ENCODE results near the gene AOPEP.
A peak's percentile ranks its signal among the peaks of the same experiment; 100 is the strongest.

The AOPEP gene

GRCh38 chr9:95130484-95130883, 404.0 kb downstream of the AOPEP start:
- DNase-seq, result no peak

GRCh38 chr9:95131023-95131943, 404.8 kb downstream of the AOPEP start:
- peak; percentile 71 for DNase-seq

- no peak for DNase-seq
Measured at GRCh38 chr9:95132366-95133324, 406.1 kb downstream of the AOPEP start.

GRCh38 chr9:95133325-95133705, 406.8 kb downstream of the AOPEP start:
- DNase-seq, result no peak

- no peak for DNase-seq
Measured at GRCh38 chr9:95134457-95134881, 408.0 kb downstream of the AOPEP start.

GRCh38 chr9:95135756-95136155, 409.3 kb downstream of the AOPEP start:
- no peak for DNase-seq

Measured in OCI-M1 (cell line).